Activated CD8-positive, alpha-beta T cell treated with anti-CD3 and anti-CD28 coated beads, Interleukin-2, amount 10 ng/mL, durations not matched to agents 7 days and 5 days (primary cell): Measurements from ENCODE around the gene AHR. TPM values are rescaled to one million over a fixed set of nuclear protein-coding genes. Genes with fewer than 3 reads are reported as not detected.

Experiments
- ATAC-seq: fragments of 150-1000 bp; cut with Tn5 transposase; one replicate; pipeline ENCODE4 v1.10.0; 2021; ENCODE audit warnings: moderate library complexity
- CTCF ChIA-PET: fragments of 350-600 bp; sonication (Branson Sonifier 250); formaldehyde crosslinking; loops from one replicate; lab custom pipeline; 2021; ENCODE audit warnings: antibody characterized with exemption; lab: Charles Lee
- POLR2A ChIA-PET: fragments of 350-600 bp; sonication (Branson Sonifier 250); formaldehyde crosslinking; loops from one replicate; lab custom pipeline; 2021; ENCODE audit warnings: antibody characterized with exemption; lab: Charles Lee
- DNase-seq: peaks from one replicate; pipeline ENCODE4 v3.0.0-alpha.2; 2020
- H3K27ac Mint-ChIP-seq: one replicate; pipeline ENCODE4 v1.8.0; 2021; ENCODE audit warnings: mild to moderate bottlenecking, mixed read lengths
- H3K27me3 Mint-ChIP-seq: one replicate; pipeline ENCODE4 v1.8.0; 2021; ENCODE audit warnings: low read depth, mixed read lengths
- H3K36me3 Mint-ChIP-seq: one replicate; pipeline ENCODE4 v1.8.0; 2021; ENCODE audit warnings: low read depth, mixed read lengths
- H3K4me1 Mint-ChIP-seq: one replicate; pipeline ENCODE4 v1.8.0; 2021; ENCODE audit warnings: low read depth, mixed read lengths
- H3K4me3 Mint-ChIP-seq: one replicate; pipeline ENCODE4 v1.8.0; 2021; ENCODE audit warnings: mild to moderate bottlenecking, mixed read lengths
- H3K9me3 Mint-ChIP-seq: one replicate; pipeline ENCODE4 v1.8.0; 2022; ENCODE audit warnings: mixed read lengths; ENCODE audit not compliant: insufficient read depth
- total RNA-seq, 2 experiments: library from RNA; stranded (reverse); gene quantifications; one replicate each; pipeline ENCODE4 v1.2.3, GENCODE V29; 2021

AHR gene
- total RNA-seq, 2 experiments from 2014 or later, result 39.0 to 43.7 TPM

DNA sequence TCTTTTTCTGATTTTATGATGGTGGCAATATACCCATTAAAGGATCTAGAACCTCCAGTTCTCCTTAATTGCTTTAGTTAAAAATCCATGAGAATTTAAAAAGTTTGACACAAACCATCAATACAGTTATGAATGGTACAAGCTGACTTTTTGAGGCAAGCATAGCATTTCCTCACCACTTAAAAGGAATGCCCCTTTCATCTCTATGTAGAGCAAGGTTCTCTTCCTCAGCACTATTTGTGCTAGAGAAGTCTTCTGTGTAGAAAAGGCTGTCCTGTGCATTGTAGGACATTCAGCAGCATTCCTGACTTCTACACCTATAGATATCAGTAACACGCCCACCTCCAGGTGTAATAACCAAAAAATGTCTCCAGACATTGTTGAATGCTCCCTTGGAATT lies 67.3 kb downstream of the AHR start:
- H3K27me3 Mint-ChIP-seq, result no peaks in the 10 kb centered on the region
- H3K4me3 Mint-ChIP-seq, result no peak overlapping the region
- ChIA-PET POLR2A (no interaction called here), CTCF (interaction anchor here (1.7 kb wide), 1 partner anchor 383 kb away, joined by 3 read pairs; no protein-coding TSS in a partner anchor)
- no peaks in the 10 kb centered on the region for H3K9me3 Mint-ChIP-seq
- H3K36me3 Mint-ChIP-seq, result no peaks in the 10 kb centered on the region
- H3K4me1 Mint-ChIP-seq, result peaks cover 4% of the 10 kb centered on the region
- DNase-seq, result no peak
- no peak for ATAC-seq
- H3K27ac Mint-ChIP-seq, result no peak overlapping the region

DNA sequence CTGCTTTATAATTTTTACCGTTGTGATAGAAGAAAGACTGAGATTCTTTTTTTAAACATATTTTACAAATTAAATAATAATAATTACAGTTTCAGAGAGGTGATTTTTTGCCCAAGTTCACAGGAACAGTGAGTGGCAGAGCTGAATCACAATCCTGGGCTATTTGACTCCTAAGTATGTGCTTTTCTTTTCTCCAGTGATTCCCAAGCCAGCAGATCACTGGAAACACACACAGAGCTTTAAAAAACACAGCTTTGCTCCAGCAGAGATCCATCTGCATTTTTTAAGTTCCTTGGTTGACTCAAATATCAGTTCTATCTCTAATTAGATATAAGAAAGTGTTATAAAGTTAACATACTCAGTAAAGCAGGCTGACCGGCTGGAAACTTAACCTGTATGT lies 69.0 kb downstream of the AHR start:
- ChIA-PET CTCF (no interaction called here), POLR2A (no interaction called here)
- no peak for DNase-seq
- H3K27ac Mint-ChIP-seq, result peak overlapping the region; percentile 28
- H3K4me1 Mint-ChIP-seq, result peaks cover 4% of the 10 kb centered on the region
- no peak overlapping the region for H3K4me3 Mint-ChIP-seq
- no peaks in the 10 kb centered on the region for H3K36me3 Mint-ChIP-seq
- no peaks in the 10 kb centered on the region for H3K9me3 Mint-ChIP-seq
- ATAC-seq, result no peak
- H3K27me3 Mint-ChIP-seq, result no peaks in the 10 kb centered on the region

DNA sequence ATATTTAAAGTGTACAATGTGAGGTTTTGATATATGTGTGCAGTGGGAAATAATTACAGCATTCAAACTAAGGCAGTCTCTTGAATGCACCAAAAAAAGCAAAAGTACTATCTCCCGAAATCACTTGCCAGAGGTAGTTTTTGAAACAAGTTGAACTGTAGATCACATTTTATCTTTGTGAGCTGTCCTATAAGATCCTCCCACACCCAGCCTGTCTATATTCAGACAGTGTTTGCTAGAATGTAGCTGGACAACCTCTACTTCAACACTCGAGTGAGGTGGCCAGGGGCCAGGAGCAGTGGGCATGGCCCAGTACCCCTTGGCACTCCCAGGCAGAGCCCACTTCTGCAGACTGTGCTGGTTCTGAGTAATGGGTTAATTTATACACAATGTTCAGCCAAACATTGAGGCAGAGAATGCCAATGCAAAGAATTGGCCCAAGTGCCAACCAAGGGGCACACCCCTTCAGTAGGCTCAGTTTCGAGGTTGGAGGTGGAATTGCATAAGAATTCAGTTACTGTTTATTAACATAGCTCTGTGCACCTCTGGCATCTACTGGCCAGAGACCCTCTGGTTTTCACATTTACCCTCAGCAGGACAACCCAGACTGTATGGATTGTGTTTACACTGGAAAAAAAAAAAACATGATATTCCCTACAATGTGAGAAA lies 70.5 kb downstream of the AHR start:
- DNase-seq, result no peak
- no peaks in the 10 kb centered on the region for H3K9me3 Mint-ChIP-seq
- ChIA-PET POLR2A (no interaction called here), CTCF (interaction anchor here (1.4 kb wide), 1 partner anchor 67 kb away, joined by 5 read pairs; no protein-coding TSS in a partner anchor)
- no peak for ATAC-seq
- no peak overlapping the region for H3K4me3 Mint-ChIP-seq
- H3K36me3 Mint-ChIP-seq, result no peaks in the 10 kb centered on the region
- peaks cover 4% of the 10 kb centered on the region for H3K4me1 Mint-ChIP-seq
- no peak overlapping the region for H3K27ac Mint-ChIP-seq
- no peaks in the 10 kb centered on the region for H3K27me3 Mint-ChIP-seq

DNA sequence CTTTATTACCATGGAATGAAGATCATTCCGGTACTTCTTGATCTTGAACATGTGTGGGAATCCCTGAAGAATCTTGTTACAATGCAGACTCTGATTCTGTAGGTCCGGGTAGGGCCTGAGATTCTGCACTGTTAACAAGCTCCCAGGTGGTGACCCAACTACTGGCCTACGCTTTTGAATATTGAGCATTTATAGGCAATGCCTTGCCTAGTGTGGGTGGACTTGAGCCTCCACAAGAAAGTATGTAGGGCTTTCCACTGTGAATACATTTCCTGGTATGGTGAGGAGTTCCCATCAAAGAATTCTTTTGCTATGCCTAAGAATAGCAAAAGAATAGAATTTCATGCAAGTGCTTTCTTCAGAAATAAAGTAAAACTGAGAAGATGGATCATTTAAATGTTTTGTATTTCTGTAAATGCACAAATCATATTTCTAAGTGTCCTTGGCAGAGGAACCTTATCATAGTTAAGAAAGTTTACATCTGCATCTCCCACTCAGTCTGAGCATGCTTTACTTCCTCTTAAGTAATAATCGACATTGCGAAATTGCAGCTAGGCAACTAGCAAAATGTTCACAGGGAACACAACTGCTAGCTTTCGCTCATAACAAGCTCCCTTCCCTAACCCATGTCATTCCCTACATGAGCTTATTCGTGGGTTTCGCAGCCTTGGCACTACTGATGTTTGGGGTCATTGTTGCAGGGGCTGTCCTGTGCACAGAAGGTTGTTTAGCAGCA lies 71.4 kb downstream of the AHR start:
- peaks cover 4% of the 10 kb centered on the region for H3K4me1 Mint-ChIP-seq
- H3K27me3 Mint-ChIP-seq, result no peaks in the 10 kb centered on the region
- H3K27ac Mint-ChIP-seq, result no peak overlapping the region
- no peaks in the 10 kb centered on the region for H3K9me3 Mint-ChIP-seq
- POLR2A ChIA-PET, result no interaction called here
- H3K36me3 Mint-ChIP-seq, result no peaks in the 10 kb centered on the region
- DNase-seq (no peak), ATAC-seq (no peak)
- no peak overlapping the region for H3K4me3 Mint-ChIP-seq
- CTCF ChIA-PET, result interaction anchor here (1.4 kb wide), 1 partner anchor 68 kb away, joined by 5 read pairs; no protein-coding TSS in a partner anchor

DNA sequence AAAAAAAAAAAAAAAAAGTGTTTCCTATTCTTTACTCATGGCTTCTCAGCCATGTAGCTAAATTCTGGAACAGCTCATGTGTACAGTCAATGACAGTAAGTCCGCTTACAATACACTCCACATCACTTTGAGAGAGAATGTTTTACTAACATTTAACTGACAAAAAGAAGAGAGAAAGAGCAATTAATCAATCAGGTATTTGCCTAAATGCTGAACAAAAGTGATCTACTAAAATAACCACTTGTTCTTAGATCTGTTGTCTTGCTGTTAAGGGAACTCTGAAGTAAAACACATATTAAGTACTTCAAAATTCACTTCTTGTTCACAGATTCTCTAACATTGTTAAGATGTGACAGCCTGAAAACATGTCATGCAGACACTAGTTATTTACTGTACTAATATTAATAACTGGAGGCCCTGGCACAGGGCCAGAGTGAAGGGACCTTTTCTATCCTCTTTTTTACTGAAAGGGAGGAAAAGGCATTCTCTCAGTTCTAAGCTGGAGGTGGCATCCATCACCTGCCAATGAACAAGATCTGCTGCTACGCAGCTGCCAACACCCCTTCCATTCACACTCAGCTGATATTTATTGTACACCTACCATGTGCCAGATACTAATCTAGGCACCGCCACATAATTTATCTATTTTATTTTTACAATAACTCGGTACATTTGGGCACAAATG lies 72.6 kb downstream of the AHR start:
- no peak for DNase-seq
- Mint-ChIP-seq H3K27ac (no peak overlapping the region), H3K27me3 (no peaks in the 10 kb centered on the region), H3K4me1 (peaks cover 2% of the 10 kb centered on the region), H3K4me3 (no peak overlapping the region), H3K9me3 (no peaks in the 10 kb centered on the region), H3K36me3 (no peaks in the 10 kb centered on the region)
- ChIA-PET POLR2A (no interaction called here), CTCF (no interaction called here)
- ATAC-seq, result no peak

DNA sequence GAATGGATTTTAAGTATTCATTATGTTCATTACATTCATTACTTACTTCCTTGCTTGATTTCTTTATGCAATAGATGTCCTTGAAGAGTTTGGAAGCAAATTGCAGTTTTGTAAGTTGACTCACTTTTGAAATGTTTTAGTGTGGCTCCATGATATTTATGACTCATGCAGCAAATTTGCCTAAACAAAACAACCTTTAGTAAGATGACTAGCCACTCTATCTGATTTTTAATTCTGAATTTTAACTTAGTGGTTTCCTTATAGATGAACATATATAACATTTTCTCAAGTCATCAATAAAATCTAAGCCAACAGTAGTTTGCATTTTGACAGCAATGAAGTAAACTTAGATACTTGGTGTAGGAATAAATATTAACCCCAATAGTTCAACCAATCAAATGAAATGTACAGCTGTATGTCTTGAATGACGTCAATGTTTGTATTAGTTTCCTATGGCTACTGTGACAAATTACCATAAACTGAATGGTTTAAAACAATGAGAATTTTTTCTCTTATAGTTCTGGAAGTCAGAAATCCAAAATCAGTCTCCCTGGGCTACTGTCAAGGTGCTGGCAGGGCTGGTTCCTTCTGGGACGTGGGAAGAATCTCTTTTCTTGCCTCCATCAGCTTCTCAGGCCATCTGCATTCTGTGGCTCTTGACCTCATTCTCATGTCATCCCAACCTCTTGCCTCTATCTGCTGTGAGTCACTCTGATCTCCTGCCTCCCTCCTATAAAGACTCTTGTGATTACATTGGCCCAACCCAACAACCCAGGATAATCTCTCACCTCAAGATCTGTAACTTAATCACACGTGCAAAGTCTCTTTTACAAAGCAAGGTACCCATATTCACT lies 73.4 kb downstream of the AHR start:
- Mint-ChIP-seq H3K9me3 (no peaks in the 10 kb centered on the region), H3K36me3 (no peaks in the 10 kb centered on the region), H3K4me3 (no peak overlapping the region), H3K4me1 (no peaks in the 10 kb centered on the region), H3K27ac (no peak overlapping the region), H3K27me3 (no peaks in the 10 kb centered on the region)
- ATAC-seq (no peak), DNase-seq (no peak)
- CTCF ChIA-PET, result no interaction called here
- POLR2A ChIA-PET, result no interaction called here

DNA sequence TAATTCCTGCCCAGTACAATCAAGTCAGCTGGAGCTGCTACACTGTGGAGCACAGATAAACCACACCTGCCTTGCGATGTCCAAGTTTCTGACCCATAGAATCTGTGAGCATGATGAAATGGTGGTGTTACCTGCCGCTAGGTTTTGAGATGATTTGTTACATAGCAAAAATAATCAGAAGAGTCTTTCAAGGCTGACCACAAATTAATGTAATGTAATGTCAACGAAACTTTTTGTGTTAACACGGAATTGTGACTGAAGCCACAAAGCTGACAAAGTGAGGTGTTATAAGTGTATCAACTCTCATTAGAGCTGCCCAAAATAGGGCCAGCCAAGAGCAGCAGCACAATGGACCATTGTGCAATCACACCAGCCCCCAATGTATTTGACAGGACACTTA lies 75.7 kb downstream of the AHR start:
- Mint-ChIP-seq H3K27me3 (peaks cover 8% of the 10 kb centered on the region), H3K4me1 (no peaks in the 10 kb centered on the region), H3K27ac (no peak overlapping the region), H3K9me3 (no peaks in the 10 kb centered on the region), H3K36me3 (no peaks in the 10 kb centered on the region), H3K4me3 (no peak overlapping the region)
- DNase-seq, result no peak
- ATAC-seq, result no peak
- ChIA-PET POLR2A (no interaction called here), CTCF (interaction anchor here (1.7 kb wide), 1 partner anchor 11 kb away, joined by 4 read pairs; no protein-coding TSS in a partner anchor)

DNA sequence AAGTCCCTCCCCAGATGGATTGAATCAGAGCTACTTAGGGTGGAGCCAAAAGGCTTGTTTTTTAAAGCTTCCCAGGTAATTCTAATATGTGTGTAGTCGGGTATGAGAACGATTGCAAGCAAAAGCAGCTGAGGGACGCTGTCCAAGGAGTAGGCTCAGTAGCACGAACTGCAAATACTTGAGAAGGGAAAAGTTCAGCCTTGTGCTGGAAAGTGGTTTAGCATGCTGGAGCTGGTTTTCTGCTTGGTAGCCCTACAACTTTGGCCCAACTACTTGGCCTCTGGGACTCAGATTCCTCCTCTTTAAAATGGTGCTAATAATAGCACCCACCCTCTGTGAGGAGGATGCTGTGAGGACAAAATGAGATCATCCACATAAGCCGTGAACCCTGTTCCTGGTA lies 76.2 kb downstream of the AHR start:
- ChIA-PET CTCF (interaction anchor here (1.7 kb wide), 1 partner anchor 11 kb away, joined by 4 read pairs; no protein-coding TSS in a partner anchor), POLR2A (no interaction called here)
- Mint-ChIP-seq H3K27ac (no peak overlapping the region), H3K27me3 (peaks cover 12% of the 10 kb centered on the region), H3K4me3 (no peak overlapping the region), H3K36me3 (no peaks in the 10 kb centered on the region), H3K4me1 (no peaks in the 10 kb centered on the region), H3K9me3 (no peaks in the 10 kb centered on the region)
- ATAC-seq (no peak), DNase-seq (no peak)

DNA sequence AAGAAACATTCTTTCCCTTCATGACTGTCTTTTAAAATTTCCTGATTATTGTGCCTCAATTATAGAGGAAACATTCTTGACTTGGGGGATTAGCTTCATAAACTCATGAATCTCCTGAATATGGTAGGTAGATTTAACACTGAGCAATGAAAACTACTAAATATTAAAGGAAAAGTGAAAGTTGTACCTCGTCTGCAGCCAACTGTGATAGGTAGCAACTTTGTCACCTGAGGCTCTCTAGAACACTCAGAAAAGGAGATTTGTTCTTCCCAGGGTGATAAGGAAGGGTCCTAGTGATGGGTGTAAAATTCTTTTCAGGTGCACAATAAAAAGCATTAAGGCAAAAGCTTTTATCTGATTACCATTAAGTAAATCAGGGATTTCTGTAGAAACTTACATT lies 78.1 kb downstream of the AHR start:
- DNase-seq, result no peak
- ChIA-PET CTCF (no interaction called here), POLR2A (interaction anchor here (0.7 kb wide), 1 partner anchor 73 kb away, joined by 3 read pairs; no protein-coding TSS in a partner anchor)
- Mint-ChIP-seq H3K27me3 (peaks cover 12% of the 10 kb centered on the region), H3K36me3 (no peaks in the 10 kb centered on the region), H3K27ac (no peak overlapping the region), H3K9me3 (no peaks in the 10 kb centered on the region), H3K4me1 (no peaks in the 10 kb centered on the region), H3K4me3 (no peak overlapping the region)
- no peak for ATAC-seq

DNA sequence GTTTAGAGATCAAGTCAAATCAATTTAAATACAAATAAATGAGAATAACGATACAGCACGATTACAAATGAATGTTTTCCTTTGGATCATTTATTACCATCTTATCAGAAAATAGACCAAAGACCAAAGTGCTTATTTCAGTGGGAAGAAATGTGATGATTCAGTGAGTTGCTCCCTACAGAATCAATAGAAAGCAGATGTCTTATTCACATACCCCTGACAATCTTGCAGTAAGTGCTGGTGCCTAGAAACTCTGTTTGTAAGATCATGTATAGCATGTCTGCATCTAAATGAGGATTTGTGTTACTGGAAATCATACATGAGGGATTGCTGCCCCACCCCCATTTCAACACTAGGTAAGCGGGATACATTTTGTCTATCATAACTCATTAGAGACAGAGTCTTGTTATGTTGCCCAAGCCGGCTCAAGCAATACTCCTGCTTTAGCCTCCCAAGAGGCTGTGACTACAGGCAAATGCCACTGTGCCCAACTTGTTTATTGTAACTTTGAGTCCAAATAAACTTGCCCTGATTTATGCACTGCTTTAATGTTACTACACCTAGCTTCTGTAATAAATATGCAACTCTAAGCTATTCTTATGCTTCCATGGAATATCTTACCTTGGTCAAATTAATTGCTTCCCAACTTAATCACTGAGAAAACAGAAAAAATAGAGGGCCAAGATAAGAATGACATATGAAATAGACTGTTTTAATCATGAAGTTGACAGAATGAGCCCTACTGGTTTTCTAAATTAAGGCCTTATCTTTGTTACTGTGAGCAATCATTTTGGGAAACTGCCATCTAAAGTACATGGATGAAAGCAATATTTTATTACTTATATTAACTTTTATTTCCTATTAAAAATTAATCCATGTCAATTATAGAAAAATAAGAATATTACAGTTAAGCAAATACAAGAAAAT lies 82.5 kb downstream of the AHR start:
- H3K9me3 Mint-ChIP-seq, result no peaks in the 10 kb centered on the region
- H3K27me3 Mint-ChIP-seq, result peaks cover 15% of the 10 kb centered on the region
- CTCF ChIA-PET, result no interaction called here
- POLR2A ChIA-PET, result no interaction called here
- ATAC-seq (no peak), DNase-seq (no peak)
- no peak overlapping the region for H3K27ac Mint-ChIP-seq
- no peak overlapping the region for H3K4me3 Mint-ChIP-seq
- no peaks in the 10 kb centered on the region for H3K4me1 Mint-ChIP-seq
- H3K36me3 Mint-ChIP-seq, result no peaks in the 10 kb centered on the region
